ENCODE results near the gene UNC93B1.

Gene UNC93B1

DNA sequence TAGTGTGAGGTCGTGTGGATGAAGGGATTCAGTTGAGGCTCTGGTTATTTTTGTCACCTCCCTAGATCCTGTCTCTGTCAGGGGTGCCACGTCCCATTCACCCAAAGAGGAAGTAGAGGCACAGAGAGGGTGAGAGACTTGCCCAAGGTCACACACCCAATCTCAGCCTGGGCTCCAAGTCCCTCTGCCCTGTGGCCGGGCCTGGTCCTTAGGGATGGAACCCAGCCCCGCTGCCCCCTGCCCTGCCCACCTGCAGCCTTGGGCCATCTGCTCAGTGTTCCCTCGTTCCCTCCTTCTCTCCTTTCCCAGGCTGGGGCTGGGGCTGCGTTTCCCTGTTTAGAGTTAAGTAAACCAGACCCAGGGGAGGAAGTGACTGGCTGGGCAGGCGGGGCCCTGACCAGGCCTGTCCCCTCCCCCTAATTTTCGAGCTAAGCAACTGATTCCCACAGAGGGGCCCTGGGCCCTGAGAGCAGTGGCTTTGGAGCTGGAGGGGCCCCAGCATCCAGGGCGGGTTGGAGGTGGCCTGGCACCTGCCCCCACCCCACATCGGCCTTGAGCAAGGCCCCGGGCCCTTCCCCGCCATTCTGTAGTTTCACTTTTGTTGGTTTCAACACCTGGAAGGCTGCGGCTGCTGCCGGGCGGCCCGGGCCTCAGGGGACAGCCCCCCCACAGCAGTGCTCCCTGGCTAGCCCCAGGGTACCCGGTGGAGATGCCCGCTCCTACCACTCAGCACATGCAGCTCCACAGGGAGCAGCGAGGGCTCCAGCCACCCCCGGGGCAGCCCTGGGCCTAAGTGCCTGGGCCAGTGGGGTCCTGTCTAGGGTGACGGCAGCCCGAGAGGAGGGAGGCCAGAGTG lies 36.4 kb upstream of the UNC93B1 start:
- peak; percentile 52 for DNase-seq (ENCODE audit: low read depth, low spot score)

DNA sequence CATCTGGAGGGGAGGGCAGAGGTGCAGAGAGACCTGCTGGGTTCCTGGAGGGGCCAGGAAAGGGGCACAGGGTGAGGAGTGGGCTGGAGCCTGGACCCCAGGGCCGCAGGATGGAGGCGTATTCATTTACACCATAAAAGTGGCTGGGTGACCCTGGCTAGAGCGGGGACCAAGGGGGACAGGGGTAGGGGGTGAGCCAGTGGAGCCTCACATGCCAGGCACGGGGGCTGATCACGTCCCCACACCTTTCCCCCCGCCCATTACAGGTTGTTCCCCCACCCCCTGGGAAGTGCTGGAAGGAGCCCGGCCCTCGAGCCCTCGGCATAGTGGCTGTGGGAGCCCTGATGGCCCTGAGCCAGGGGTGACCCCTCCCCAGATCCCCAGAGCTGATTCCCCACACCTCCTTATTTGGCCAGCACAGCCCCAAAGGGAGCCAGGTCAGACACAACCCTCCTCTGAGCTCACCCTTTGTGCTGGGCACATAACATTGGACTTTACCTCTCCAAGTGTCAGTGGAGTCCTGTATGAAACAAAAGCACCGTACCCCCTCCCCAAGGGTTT lies 35.7 kb upstream of the UNC93B1 start:
- DNase-seq (ENCODE audit: low read depth, low spot score), result no peak

DNA sequence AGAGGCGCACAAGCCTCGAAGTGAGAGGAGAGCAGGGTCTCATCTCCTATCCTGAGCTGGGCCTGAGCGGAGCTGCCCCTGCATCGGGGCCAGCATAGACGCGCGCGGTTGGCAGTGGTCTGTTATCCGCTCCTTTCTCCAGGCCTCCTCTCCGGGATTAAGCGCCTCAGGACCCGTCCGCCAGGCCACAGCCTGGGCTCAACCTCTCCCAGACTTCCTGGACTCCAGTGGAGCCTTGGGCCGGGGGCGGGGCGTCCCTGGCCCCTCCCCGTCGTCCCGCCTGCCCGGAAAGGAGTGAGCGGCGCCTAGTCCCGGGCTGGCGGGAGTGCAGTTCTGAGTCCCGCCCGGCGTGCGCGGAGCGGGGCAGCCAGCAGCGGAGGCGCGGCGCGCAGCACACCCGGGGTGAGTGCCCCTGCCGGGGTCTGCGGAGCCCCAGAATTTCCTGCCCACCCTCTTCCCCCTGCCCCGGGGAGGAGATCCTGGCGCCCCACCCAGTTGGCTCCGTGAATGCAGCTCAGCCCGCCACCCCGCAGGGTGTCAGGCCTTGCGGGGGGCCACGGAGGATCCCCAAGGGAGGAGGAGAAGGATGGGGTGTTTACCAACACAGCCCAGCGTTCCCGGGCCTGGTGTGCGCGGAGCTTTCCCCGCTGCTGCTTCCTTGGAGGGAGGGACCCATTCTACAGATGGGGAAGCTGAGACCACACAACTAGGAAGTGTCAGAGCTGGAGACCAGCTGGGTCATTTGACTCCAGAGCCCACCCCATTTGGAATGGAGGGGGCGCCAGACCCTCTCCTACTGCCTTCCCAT lies 35.0 kb upstream of the UNC93B1 start, which contains the start of gene TCIRG1:
Gene TCIRG1, plus strand, starts transcription at position 308 of the 808 bp plus-strand sequence. CDS start 2,247 bp downstream, outside the sequence.
- DNase-seq (ENCODE audit: low read depth, low spot score), result no peak

DNA sequence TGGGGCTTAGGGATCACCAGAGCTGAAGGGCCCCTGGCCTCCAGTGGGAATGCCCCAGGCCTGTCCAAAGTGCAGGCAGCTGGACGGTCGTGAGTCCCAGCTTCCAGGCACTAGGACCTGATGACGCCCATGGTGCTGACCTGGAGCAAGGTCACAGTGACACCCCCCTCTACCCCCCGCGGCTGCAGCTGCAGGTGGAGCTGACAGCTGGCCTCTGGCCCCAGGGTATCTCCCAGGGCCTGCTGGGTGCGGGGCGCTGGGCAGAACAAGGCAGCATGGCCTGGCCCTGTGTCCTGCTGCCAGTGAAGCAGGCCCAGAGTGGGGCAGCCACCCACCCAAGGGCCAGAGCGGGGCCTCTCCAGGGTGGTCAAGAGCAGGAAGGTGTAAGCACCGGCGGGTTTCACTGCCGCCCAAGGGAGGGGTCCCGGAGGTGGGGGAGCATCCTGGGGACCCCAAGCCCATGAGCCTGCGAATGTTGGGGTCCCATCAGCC lies 34.4 kb upstream of the UNC93B1 start:
- no peak for DNase-seq (ENCODE audit: low read depth, low spot score)

DNA sequence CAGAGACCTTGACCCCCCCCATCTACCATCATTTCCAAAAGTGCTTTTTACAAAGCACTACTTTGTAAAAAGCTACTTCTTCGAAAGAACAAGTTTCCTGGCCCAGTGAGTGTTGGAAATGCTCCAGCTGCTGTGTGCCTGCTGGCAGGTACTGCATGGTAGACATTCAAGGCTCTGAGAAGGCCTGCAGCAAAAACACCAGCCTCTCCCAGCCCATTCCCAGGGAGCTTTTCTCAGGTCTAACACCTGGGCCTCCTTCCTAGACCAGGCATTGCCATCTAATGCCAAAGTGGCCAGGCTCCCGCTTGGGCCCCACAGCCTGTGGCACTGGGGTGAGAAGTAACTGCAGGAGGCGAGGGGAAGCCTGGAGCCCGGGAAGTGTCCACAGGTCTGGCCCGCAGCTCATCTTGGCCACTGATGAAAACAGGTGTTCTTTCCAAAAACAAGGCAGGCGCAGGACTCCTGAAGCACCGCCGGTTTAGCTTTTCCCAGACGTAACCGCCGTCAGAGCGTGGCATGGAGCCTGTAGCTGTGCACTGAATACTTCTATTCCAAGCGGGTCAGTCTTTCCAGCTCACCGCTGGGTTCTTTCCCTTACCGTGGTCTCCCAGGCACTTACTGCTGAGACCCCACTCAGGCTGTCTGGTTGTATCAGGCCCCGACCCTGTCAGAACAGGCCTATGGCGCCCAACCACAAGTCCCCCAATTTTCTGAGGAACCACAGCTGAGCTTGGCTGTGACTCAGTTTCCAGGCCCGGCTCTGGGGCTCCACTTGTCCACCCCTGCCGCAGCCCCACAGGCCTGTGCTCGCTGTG lies 33.7 kb upstream of the UNC93B1 start:
- no peak for DNase-seq (ENCODE audit: low read depth, low spot score)

DNA sequence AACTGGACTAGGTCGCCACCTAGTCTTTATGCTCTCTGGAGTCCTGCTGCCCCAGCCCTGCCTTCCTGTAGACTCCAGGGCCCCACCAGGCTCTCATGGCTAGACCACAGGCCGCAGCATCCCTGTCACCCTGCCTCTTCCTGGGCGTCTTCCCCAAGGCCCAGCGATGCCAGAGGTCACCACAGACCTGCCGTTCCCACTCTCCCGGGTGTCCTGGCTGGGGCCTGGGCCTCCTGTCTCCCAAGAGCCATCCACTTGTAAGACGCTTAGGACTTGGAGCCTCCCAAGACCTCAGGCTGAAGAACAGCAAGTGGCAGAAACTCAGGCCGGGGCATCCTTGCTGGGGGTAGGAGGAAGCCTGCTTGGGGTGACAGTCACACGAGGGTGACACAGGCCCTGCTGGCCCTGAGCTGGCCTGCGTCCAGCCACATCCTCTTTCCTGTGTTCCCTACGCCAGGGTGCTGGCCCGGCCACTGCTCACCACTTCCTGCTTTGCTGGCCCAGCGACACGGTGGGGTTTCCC lies 32.9 kb upstream of the UNC93B1 start:
- no peak for DNase-seq (ENCODE audit: low read depth, low spot score)

DNA sequence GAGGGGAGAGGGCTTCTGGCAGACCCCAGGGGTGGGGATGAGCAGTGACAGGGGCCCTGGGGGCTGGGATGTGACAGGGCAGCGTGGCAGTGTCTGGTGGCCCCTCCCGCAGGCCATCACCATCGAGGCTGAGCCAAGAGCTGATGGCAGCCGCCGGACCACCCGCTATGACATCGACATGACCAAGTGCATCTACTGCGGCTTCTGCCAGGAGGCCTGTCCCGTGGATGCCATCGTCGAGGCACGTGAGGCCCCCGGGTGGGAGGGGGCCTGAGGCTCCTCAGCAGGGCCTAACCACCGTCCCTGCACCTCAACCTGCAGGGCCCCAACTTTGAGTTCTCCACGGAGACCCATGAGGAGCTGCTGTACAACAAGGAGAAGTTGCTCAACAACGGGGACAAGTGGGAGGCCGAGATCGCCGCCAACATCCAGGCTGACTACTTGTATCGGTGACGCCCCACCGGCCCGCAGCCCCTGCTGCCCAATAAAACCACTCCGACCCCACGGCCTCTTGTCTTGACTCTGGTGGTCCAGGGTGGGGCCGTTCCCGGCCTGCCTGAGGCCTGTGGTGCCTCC lies 32.3 kb upstream of the UNC93B1 start:
- no peak for DNase-seq (ENCODE audit: low read depth, low spot score)

DNA sequence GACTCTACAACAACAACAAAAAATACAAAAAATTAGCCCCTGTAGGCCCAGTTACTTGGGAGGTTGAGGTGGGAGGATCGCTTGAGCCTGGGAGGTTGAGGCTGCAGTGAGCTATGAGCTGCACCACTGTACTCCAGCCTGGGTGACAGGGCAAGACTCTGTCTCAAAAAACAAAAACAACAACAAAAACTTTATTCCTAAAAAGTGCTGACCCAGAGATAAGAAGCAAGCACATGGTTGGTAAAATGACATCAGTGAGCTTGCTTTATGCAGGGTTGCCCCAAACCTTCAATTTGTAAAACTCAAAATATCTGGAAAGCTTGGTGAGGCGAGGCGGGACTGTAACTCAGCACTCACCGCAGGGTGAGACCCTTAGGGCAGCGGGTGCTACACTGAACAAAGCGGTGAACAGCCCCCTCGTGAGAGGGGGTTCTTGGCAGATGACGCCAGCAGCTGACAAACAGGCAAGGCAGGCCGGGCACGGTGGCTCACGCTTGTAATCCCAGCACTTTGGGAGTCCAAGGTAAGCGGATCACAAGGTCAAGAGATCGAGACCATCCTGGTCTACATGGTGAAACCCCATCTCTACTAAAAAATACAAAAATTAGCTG lies 31.5 kb upstream of the UNC93B1 start:
- DNase-seq (ENCODE audit: low read depth, low spot score), result no peak

DNA sequence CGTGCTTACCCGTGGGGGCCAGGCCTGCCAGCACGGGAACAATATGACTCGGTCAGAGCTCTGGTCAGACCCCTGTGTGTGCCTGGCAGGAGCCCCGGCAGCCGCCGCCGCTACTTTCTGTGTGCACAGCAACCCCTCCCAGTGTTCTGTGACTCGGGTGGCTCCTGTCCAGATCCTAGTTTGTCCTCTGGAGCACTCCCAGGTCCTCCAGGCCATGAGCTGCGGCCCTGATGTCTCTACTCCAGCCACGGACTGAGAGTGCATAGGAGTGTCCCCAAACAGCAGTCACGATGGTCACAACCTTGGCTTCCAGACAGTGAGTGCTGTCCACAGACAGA lies 29.8 kb upstream of the UNC93B1 start:
- DNase-seq (ENCODE audit: low read depth, low spot score), result no peak

DNA sequence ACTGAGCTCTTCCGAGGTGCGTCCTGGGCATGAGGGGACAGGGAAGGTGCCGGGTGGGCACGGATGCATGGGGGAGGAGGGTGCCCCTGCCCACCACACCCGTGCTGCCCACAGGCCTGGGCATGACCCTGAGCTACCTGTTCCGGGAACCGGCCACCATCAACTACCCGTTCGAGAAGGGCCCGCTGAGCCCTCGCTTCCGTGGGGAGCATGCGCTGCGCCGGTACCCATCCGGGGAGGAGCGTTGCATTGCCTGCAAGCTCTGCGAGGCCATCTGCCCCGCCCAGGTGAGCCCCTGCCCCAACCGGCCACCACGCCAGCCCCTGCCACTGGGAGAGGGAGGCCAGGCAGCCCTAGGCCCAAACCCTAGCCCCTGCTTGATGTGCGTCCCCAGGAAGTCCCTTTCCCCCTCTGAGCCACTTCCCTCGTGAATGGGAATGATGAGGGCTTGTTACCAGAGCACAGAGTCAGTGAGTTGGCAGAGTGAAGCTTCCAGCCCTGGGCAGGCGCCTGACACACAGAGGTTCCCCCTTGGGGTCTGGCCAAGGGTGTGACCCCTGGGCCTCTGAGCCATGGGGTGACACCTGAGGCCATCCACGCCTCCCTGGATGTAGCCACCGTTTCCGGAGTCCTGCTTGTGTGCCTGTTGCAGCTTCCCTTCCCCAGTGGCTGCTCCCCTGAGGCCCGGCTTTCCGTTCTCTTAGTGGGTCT lies 29.3 kb upstream of the UNC93B1 start:
- no peak for DNase-seq (ENCODE audit: low read depth, low spot score)

DNA sequence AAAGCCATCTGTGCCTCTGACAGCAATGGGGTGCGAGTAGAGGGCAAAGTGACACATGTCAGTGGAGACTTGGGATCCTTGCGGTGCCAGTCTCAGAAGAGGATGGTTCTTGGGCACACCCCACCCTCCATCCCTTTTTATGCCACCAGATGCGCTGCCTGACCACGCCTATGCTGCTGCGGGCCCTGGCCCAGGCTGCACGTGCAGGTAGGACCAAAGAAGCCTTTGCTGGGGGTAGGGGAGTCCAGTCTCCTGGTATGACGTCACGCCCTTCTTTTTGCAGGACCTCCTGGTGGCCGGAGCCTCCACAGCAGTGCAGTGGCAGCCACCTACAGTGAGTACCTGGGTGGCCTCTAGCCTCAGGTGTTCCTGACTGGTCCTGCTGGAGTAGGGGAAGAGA lies 28.1 kb upstream of the UNC93B1 start:
- no peak for DNase-seq (ENCODE audit: low read depth, low spot score)

DNA sequence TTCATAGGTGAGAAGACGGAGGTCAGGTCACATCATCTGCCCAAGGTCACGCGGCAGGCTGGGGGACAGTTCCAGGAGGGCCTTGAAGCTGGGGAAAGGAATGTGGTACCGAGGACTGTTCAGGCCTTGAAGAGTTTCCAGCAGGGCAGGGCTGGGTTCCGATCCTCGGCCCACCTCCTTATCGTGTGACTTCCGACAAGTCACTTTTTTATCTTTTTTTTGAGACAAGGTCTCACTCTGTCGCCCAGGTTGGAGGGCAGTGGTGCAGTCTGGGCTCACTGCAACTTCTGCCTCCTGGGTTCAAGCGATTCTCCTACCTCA lies 27.2 kb upstream of the UNC93B1 start:
- DNase-seq (ENCODE audit: low read depth, low spot score), result no peak

DNA sequence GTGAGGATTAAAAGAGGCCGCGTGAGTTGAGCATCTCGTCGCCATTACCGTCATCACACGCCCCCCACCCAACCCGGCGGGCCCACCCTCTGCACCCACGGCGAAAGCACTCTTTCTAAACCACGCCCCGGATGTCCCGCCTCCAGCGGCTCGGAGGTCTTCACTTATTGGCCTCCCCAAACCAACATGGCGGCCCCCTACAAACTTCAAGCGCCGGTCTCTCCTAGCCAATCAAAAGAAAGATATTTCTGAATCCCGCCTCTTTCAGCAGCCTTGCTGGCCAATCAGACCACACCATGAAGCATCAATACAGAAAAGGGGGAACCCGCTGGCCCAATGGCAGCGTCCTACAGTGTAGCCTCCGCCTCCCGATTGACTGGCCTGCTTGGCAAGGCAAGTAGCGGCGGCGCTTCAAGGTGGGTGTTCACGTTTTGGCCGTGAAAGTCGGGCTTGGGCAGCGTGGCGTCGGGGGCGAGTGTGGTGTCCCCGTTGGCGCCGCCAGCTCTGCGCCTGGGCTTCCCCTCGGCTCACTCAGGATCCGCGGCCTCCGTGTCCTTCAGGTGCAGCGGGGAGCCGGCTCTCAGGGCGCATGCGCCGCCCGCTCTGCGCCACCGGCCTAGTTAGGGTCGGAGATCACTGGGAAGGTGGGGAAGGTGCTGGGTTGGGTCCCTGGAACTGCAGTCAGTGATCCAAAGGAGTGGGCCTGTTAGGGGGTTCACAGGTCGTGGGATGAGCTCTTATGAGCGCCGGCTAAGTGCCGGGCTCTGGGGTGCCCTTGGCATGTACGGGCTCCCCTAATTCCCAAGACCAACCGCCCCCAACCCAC lies 26.6 kb upstream of the UNC93B1 start, which contains the start of gene NDUFS8:
Gene NDUFS8, plus strand, starts transcription at position 364 of the 826 bp plus-strand sequence. CDS start 1,471 bp downstream, outside the sequence.
- DNase-seq (ENCODE audit: low read depth, low spot score), result peak; percentile 98

DNA sequence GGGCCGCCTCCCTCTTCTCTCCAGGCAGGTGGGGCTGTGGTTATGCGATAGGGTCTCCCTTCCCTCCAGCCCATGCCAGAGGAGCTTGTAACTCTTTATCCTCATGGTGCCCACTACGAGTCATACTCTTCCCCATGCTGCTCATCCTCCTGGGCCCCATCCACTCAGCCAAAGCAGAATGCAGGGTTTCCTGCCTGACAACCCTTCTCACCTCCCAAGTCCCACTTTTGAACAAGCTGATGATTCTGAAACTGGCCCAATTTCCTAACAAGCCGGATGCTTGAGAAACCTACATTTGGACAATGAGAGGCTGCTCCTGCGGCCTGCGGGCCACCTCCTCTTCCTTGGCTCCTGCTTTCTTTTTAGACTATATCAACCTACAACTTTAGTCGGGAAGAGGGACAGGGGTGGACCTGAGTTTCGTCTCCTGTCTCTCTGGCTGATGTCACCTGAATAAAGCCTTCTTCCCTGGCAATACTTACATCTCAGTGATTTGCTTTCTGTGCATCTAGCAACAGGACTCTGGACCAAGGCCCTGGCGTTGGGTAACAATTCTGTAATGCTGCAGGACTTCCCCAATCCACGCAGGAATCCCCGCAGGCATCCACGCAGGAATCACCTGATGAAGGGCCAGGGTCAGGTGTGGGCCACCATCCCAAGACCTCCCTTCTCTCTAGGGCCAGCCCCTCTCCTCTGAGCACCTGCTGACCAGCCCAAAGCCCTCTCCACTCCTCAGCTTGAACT lies 25.1 kb upstream of the UNC93B1 start:
- no peak for DNase-seq (ENCODE audit: low read depth, low spot score)

DNA sequence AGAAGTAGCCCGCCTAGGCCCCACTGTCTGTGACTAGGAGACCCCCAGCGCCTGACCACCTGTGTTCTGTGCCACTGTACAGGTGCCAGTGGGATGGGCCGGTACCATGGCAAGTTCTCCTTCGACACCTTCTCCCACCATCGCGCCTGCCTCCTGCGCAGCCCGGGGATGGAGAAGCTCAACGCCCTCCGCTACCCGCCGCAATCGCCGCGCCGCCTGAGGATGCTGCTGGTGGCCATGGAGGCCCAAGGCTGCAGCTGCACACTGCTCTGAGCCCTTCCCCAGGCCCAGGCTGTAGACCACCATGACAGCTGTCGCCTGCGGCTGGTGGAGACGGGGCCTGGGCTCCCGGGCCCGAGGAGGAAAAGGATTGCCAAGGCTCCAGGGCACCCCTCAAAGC lies 23.8 kb upstream of the UNC93B1 start:
- DNase-seq (ENCODE audit: low read depth, low spot score), result no peak

DNA sequence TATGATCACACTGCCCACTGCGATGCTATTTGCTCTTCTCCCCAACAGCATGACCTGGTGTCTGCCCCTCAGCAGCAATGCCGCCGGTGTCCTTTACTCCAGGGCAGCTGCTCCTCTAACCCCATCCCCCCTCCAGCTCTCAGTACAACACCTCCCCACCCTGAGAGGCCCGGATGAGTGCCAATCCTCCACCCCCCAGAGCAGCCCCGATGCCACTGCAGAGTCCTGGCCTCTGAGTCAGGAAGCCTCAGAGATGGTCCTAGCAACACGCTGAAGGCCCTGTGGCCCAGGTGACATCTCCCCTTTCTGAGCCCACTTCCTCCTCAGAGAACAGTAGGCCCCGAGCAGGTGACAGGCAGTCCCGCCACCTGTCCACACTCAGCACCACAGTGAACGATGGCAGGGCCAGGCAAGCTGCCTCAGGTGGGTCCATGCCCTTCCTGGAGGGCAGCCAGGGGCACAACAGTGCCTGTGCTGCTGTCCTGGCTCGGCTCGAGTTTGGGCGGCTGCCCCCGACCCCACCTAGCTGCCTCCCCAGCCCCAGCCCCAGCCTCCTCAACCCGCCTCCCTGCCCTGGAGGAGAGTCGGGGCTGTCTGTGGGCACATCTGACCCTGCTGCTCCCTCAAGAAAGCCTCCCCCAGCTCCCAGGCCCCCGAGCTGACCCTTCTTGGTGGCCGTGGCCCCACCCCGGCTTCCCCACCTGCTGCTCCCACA lies 22.7 kb upstream of the UNC93B1 start:
- DNase-seq (ENCODE audit: low read depth, low spot score), result no peak

DNA sequence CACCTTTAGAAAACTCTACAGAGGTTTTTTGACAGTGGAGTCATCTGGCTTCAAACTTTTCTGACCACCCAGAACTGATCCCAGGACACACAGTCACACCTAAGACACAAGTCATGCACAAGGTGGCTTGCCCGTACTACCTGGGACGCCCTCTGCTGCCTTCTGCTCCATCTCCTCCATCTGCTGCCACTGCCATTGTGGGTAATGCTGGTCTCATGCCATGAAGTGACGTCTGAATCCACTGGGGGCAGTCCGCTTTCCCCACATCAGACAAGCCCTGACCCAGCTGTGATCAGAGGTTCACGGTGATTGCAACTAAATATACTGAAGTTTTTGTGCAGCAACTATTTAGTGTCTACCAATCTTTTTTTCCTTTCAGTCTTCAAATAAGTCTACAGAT lies 21.1 kb upstream of the UNC93B1 start:
- DNase-seq (ENCODE audit: low read depth, low spot score), result no peak

DNA sequence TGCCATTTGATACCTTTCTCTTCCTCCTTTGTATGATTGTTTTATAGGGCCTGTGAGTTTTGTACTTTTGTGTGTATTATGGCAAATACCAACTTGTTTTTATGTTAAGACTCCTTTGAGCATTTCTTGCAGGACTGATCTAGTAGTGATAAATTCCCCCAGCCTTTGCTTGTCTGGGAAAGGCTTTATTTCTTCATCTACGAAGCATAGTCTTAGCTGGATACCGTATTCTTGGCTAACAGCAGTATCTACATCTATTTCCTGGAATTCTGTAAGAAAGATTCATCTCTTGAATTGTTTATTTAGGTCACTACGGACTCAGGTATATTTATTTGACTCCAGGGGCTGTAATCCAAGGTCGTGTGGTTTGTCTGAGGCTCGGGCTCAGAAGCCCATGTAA lies 20.6 kb upstream of the UNC93B1 start:
- DNase-seq (ENCODE audit: low read depth, low spot score), result no peak

Data from smooth muscle cell of the brain vasculature (primary cell).